Measurements from ENCODE around the gene USP43. TPM values are rescaled to one million over a fixed set of nuclear protein-coding genes. Genes with fewer than 3 reads are reported as not detected.

The USP43 gene
- total RNA-seq, 1 donor from 2014 or later = 3.8 TPM

DNA sequence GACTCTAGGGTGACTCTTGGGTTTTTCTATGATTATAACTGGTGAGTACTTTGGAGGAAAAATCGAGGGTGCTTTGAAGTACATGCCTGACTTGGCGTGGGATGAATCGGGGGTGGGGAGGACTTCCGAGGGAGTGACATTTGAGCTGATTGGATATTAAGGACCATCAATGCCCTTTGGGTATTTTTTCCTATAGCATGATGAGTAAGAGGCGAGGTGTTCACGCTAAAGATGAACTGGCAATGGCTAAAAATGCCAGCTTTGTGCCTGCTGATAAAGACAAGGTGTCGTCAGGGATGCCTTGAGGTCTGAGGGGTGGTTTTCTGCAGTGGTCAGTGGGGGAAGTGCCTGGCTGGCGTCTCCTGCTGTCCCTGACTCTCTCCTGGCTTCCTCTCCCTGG lies 25.3 kb downstream of the USP43 start:
- Mint-ChIP-seq H3K4me1 (ENCODE audit: unreplicated experiment) (peaks cover 5% of the 10 kb centered on the region), H3K36me3 (ENCODE audit: unreplicated experiment) (peaks cover 7% of the 10 kb centered on the region), H3K27me3 (ENCODE audit: unreplicated experiment) (no peaks in the 10 kb centered on the region), H3K4me3 (ENCODE audit: unreplicated experiment) (no peak overlapping the region), H3K9me3 (ENCODE audit: unreplicated experiment) (peaks cover 2% of the 10 kb centered on the region), H3K27ac (ENCODE audit: unreplicated experiment) (no peak overlapping the region)
- no peak for DNase-seq (ENCODE audit: extremely low spot score, unreplicated experiment)
- no peak for TF ChIP-seq CTCF (IDR thresholded peaks at IDR 0.05)

- Mint-ChIP-seq H3K4me1 (ENCODE audit: unreplicated experiment) (peaks cover 5% of the 10 kb centered on the region), H3K27ac (ENCODE audit: unreplicated experiment) (no peak overlapping the region), H3K4me3 (ENCODE audit: unreplicated experiment) (no peak overlapping the region), H3K27me3 (ENCODE audit: unreplicated experiment) (no peaks in the 10 kb centered on the region), H3K36me3 (ENCODE audit: unreplicated experiment) (peaks cover 6% of the 10 kb centered on the region), H3K9me3 (ENCODE audit: unreplicated experiment) (no peaks in the 10 kb centered on the region)
- TF ChIP-seq CTCF (IDR thresholded peaks at IDR 0.05) = no peak
- no peak for DNase-seq (ENCODE audit: extremely low spot score, unreplicated experiment)
Observed at GRCh38 chr17:9671559-9671958, 26.2 kb downstream of the USP43 start.

- no peak for DNase-seq (ENCODE audit: extremely low spot score, unreplicated experiment)
Observed at GRCh38 chr17:9672266-9672665, 26.9 kb downstream of the USP43 start.

GRCh38 chr17:9672691-9673090 lies 27.4 kb downstream of the USP43 start:
- H3K4me1 Mint-ChIP-seq (ENCODE audit: unreplicated experiment) = peaks cover 5% of the 10 kb centered on the region
- H3K27me3 Mint-ChIP-seq (ENCODE audit: unreplicated experiment) = no peaks in the 10 kb centered on the region
- H3K27ac Mint-ChIP-seq (ENCODE audit: unreplicated experiment) = no peak overlapping the region
- no peak for TF ChIP-seq CTCF (IDR thresholded peaks at IDR 0.05)
- no peak for DNase-seq (ENCODE audit: extremely low spot score, unreplicated experiment)
- H3K9me3 Mint-ChIP-seq (ENCODE audit: unreplicated experiment) = no peaks in the 10 kb centered on the region
- no peak overlapping the region for H3K4me3 Mint-ChIP-seq (ENCODE audit: unreplicated experiment)
- H3K36me3 Mint-ChIP-seq (ENCODE audit: unreplicated experiment) = peaks cover 5% of the 10 kb centered on the region

More at GRCh38 chr17:9672266-9672665, 26.9 kb downstream of the USP43 start:
- Mint-ChIP-seq H3K4me1 (ENCODE audit: unreplicated experiment) (peaks cover 5% of the 10 kb centered on the region), H3K36me3 (ENCODE audit: unreplicated experiment) (peaks cover 5% of the 10 kb centered on the region), H3K27me3 (ENCODE audit: unreplicated experiment) (no peaks in the 10 kb centered on the region), H3K4me3 (ENCODE audit: unreplicated experiment) (no peak overlapping the region), H3K27ac (ENCODE audit: unreplicated experiment) (no peak overlapping the region), H3K9me3 (ENCODE audit: unreplicated experiment) (no peaks in the 10 kb centered on the region)
- no peak for TF ChIP-seq CTCF (IDR thresholded peaks at IDR 0.05)

- Mint-ChIP-seq H3K27me3 (ENCODE audit: unreplicated experiment) (no peaks in the 10 kb centered on the region), H3K4me1 (ENCODE audit: unreplicated experiment) (no peaks in the 10 kb centered on the region), H3K27ac (ENCODE audit: unreplicated experiment) (no peak overlapping the region), H3K9me3 (ENCODE audit: unreplicated experiment) (peaks cover 8% of the 10 kb centered on the region), H3K4me3 (ENCODE audit: unreplicated experiment) (no peak overlapping the region), H3K36me3 (ENCODE audit: unreplicated experiment) (peaks cover 18% of the 10 kb centered on the region)
- DNase-seq (ENCODE audit: extremely low spot score, unreplicated experiment) = no peak
- peak; percentile 60 for TF ChIP-seq CTCF (IDR thresholded peaks at IDR 0.05)
Observed at GRCh38 chr17:9676084-9676483, 30.8 kb downstream of the USP43 start.

All from osteocyte (in vitro differentiated cells).